Measurements from ENCODE around the gene EYA2. TPM values are rescaled to one million over a fixed set of nuclear protein-coding genes. Genes with fewer than 3 reads are reported as not detected.

Gene EYA2
- total and polyA plus RNA-seq, 2 donors (not counting 3 experiments of a cell fraction or from before 2014, with no cell fraction given), result not detected

DNA sequence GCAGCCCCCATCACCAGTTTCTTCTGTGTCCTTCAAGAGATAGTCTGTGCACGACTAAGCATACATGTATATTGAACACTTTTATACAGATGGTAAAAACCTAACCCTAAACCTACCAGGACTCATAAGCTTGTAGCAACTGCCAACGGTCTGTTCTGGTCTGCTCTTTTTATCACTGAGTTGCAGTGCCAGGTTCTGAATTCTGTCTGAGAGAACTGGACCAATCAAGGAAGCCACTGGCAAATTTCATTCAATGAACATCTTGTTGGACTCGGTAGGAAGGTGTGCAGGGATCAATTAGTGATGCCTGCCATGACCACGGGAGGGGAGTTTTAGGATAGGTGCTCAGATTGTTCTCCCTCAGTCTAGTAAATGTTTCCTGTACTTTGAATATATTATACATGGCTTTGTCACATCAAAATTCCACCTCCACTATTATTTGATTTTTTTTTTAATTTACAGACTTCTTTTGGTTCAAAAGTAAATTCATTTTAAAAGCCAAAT lies 146.8 kb downstream of the EYA2 start:
- BruUV-seq (replicated peaks), result no TSS peak
- dilution Hi-C loops (cut with MboI; ENCODE audit: extremely low pct_ligation_motif_present, low sequenced_read_pairs), result no loop called here

DNA sequence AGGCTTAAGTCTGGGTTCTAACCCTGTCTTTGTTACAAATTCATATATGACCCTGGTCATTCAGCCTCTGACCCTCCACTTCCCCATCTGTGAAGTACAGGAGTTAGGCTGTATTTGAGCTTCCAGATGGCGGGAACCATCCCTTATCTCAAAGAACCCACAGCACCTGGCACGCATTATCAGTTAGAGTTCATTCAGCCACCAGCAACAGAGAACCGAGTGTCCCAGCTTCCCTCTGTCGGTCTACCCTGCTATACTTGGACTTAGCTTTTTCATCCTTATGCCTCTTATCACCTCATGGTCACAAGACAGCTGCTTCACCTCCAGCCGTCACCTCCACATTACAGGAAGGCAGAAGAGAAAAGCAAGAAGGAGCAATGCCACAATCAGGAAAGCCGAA lies 147.8 kb downstream of the EYA2 start:
- POLR2A ChIA-PET, result no interaction called here
- Histone ChIP-seq H3K4me2 (ENCODE audit: insufficient read depth, low read length) (no peak overlapping the region), H4K20me1 (replicated peaks; ENCODE audit: control insufficient read depth, extremely low read depth, insufficient read depth, low read length) (no peaks in the 10 kb centered on the region), H3K27ac (ENCODE audit: insufficient read depth, low read depth, low read length) (no peak overlapping the region), H3K4me3 (replicated peaks in 1 of 3; ENCODE audit: insufficient read depth in 1 of 3, low read depth in 1 of 3, low read length in 3 of 3) (no peak overlapping the region), H3K9ac (replicated peaks; ENCODE audit: extremely low read depth, insufficient read depth, low read length) (no peak overlapping the region), H3K9me3 (replicated peaks; ENCODE audit: control insufficient read depth, insufficient read depth, low read length) (no peaks in the 10 kb centered on the region), H3K9me1 (replicated peaks; ENCODE audit: control insufficient read depth, extremely low read depth, insufficient read depth, low read length) (no peaks in the 10 kb centered on the region), H3K4me1 (ENCODE audit: control insufficient read depth, extremely low read depth, insufficient read depth, low read length) (no peaks in the 10 kb centered on the region), H2AFZ (ENCODE audit: low read depth, low read length) (no peak overlapping the region), H3K79me2 (ENCODE audit: control insufficient read depth, insufficient read depth, low read length) (no peaks in the 10 kb centered on the region), H3K36me3 (ENCODE audit: control insufficient read depth in 2 of 2, extremely low read depth in 1 of 2, insufficient read depth in 2 of 2, low read length in 2 of 2) (no peaks in the 10 kb centered on the region), H3K27me3 (ENCODE audit: control insufficient read depth in 2 of 2, insufficient read depth in 2 of 2, low read length in 2 of 2) (no peaks in the 10 kb centered on the region)
- TF ChIP-seq, protein P1, sequence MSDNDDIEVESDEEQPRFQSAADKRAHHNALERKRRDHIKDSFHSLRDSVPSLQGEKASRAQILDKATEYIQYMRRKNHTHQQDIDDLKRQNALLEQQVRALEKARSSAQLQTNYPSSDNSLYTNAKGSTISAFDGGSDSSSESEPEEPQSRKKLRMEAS (IDR thresholded peaks at IDR 0.05; ENCODE audit: insufficient read depth, insufficient read length), result no peak
- TF ChIP-seq POLR2AphosphoS5 (IDR thresholded peaks at IDR 0.05; ENCODE audit: insufficient read depth, low read depth, low read length), result no peak
- TF ChIP-seq JUN (IDR thresholded peaks at IDR 0.05; ENCODE audit: borderline replicate concordance, insufficient read depth, insufficient read length, low read depth), result no peak
- TF ChIP-seq, protein P2, sequence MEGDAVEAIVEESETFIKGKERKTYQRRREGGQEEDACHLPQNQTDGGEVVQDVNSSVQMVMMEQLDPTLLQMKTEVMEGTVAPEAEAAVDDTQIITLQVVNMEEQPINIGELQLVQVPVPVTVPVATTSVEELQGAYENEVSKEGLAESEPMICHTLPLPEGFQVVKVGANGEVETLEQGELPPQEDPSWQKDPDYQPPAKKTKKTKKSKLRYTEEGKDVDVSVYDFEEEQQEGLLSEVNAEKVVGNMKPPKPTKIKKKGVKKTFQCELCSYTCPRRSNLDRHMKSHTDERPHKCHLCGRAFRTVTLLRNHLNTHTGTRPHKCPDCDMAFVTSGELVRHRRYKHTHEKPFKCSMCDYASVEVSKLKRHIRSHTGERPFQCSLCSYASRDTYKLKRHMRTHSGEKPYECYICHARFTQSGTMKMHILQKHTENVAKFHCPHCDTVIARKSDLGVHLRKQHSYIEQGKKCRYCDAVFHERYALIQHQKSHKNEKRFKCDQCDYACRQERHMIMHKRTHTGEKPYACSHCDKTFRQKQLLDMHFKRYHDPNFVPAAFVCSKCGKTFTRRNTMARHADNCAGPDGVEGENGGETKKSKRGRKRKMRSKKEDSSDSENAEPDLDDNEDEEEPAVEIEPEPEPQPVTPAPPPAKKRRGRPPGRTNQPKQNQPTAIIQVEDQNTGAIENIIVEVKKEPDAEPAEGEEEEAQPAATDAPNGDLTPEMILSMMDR (IDR thresholded peaks at IDR 0.05; ENCODE audit: extremely low read depth in 1 of 2, insufficient read depth in 1 of 2, low read depth in 1 of 2, low read length in 2 of 2), result no peak
- TF ChIP-seq GATA2 (IDR thresholded peaks at IDR 0.05; ENCODE audit: insufficient read depth, insufficient read length, low read depth, low read length), result no peak
- no peak for TF ChIP-seq EZH2 (IDR thresholded peaks at IDR 0.05; ENCODE audit: borderline replicate concordance, low read depth, low read length, severe bottlenecking)
- no peak for TF ChIP-seq MYC (IDR thresholded peaks at IDR 0.05; ENCODE audit: low read depth, low read length)
- DNase-seq (ENCODE audit: low read depth, low spot score), result no peak
- dilution Hi-C loops (cut with MboI; ENCODE audit: extremely low pct_ligation_motif_present, low sequenced_read_pairs) (no loop called here), intact Hi-C loops (cut with micrococcal nuclease) (no loop called here)
- FAIRE-seq, result no peak
- CTCF ChIA-PET, result no interaction called here
- no TSS peak for BruUV-seq (replicated peaks)

More for the DNA sequence above, 146.8 kb downstream of the EYA2 start:
- POLR2A ChIA-PET, result no interaction called here
- Histone ChIP-seq H3K79me2 (ENCODE audit: control insufficient read depth, insufficient read depth, low read length) (no peaks in the 10 kb centered on the region), H3K27me3 (ENCODE audit: control insufficient read depth in 2 of 2, insufficient read depth in 2 of 2, low read length in 2 of 2) (no peaks in the 10 kb centered on the region), H3K36me3 (ENCODE audit: control insufficient read depth in 2 of 2, extremely low read depth in 1 of 2, insufficient read depth in 2 of 2, low read length in 2 of 2) (no peaks in the 10 kb centered on the region), H3K9me3 (replicated peaks; ENCODE audit: control insufficient read depth, insufficient read depth, low read length) (no peaks in the 10 kb centered on the region), H3K9me1 (replicated peaks; ENCODE audit: control insufficient read depth, extremely low read depth, insufficient read depth, low read length) (no peaks in the 10 kb centered on the region), H2AFZ (ENCODE audit: low read depth, low read length) (no peak overlapping the region), H3K4me2 (ENCODE audit: insufficient read depth, low read length) (no peak overlapping the region), H4K20me1 (replicated peaks; ENCODE audit: control insufficient read depth, extremely low read depth, insufficient read depth, low read length) (no peaks in the 10 kb centered on the region), H3K4me3 (replicated peaks in 1 of 3; ENCODE audit: insufficient read depth in 1 of 3, low read depth in 1 of 3, low read length in 3 of 3) (no peak overlapping the region), H3K9ac (replicated peaks; ENCODE audit: extremely low read depth, insufficient read depth, low read length) (no peak overlapping the region), H3K4me1 (ENCODE audit: control insufficient read depth, extremely low read depth, insufficient read depth, low read length) (no peaks in the 10 kb centered on the region), H3K27ac (ENCODE audit: insufficient read depth, low read depth, low read length) (no peak overlapping the region)
- DNase-seq (ENCODE audit: low read depth, low spot score), result no peak
- CTCF ChIA-PET, result no interaction called here
- intact Hi-C loops (cut with micrococcal nuclease), result no loop called here
- TF ChIP-seq FOS (IDR thresholded peaks at IDR 0.05; ENCODE audit: borderline replicate concordance, insufficient read depth, low read length) (no peak), EZH2 (IDR thresholded peaks at IDR 0.05; ENCODE audit: borderline replicate concordance, low read depth, low read length, severe bottlenecking) (no peak)
- TF ChIP-seq, protein P1 (IDR thresholded peaks at IDR 0.05; ENCODE audit: insufficient read depth, insufficient read length), result no peak
- no peak for FAIRE-seq

Data from endothelial cell of umbilical vein (primary cell).